Measurements from ENCODE around the gene NPIPB6.

NPIPB6 gene

DNA sequence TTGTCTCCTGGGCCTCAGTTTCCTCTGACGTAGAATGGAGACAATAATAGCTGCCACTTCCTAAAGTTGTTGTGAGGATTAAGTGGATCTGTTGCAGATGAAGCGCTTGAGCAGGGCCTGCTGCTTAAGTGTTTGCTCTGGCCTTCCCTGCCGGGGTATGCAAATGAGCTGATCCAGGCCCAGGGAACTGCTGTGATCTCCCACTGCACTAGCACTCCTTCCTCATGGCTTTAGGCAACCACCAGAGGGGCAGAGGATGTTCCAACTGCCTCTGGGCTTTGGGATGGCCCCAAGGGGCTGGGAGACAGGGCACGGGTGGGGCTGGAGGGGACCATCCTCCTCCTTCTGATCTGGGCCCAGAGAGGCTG lies 64.8 kb downstream of the NPIPB6 start:
- DNase-seq (ENCODE audit: low read depth) = no peak

GRCh38 chr16:28297784-28298510 lies 65.4 kb downstream of the NPIPB6 start:
- DNase-seq (ENCODE audit: low read depth) = no peak

- no peak for DNase-seq (ENCODE audit: low read depth)
Measured at GRCh38 chr16:28297308-28297707, 66.0 kb downstream of the NPIPB6 start.

GRCh38 chr16:28295276-28295675 lies 68.0 kb downstream of the NPIPB6 start:
- no peak for DNase-seq (ENCODE audit: low read depth)

DNA sequence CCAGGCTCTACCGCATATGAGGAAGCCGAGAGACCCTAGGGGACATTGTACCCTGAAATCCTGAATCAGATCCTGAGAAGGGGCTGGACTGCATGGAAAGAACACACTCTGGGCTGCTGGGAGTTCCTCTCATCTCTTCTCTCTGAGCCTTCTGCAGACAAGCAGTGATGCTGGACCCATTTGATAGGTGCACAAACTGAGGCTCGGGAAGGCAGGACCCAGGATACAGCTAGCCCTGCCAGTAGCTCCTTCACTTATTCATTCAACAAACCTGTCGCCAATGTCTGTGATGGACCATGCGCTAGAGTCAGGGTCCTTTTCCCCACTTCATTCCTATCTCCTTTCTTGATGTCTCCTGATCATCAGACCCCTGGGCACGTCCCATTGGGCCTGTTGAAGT lies 69.1 kb downstream of the NPIPB6 start:
- no peak for DNase-seq (ENCODE audit: low read depth)

- no peak for DNase-seq (ENCODE audit: low read depth)
Measured at GRCh38 chr16:28293601-28293960, 69.7 kb downstream of the NPIPB6 start.

DNA sequence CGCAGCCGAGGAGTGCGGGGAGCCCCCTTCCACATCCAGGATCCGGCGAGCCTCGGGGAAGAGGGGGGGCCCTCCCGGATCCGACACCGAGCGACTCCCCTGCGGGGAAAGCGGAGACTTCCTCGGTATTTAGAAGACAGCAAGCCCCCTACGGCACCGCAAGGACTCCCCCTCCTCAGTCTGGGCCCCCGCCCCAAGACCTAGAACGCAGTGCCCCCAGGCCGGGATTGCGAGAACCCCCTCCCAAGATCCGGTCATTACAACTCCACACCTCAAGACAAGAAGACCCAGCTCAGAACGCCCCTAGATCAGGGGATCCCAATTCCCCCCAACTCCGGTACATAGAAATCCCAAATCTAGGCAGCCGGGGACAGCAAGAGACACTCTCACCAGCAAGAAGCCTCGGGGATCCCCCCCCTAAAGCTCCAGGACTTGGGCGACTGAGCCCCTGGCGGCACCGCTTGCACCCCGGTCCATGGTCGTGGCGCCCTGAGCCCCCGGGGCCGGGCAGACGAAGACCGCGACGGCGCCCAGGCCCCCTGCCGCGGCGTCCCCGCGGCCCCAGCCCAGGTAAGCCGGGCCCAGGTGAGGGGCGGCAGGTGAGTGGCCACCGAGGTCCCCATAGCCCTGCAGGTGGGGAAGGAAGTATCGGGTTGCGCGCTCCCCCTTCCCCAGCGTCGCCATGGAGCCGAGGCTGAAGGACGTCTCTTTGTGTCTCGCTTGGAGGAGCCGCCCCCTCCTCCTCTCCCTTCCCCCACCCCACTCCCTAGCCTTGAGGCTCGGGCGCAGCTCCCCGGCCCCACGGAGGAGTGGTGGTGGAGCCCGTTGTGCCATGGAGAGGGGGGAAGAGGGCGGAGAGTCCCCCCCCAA lies 70.3 kb downstream of the NPIPB6 start:
- no peak for DNase-seq (ENCODE audit: low read depth)
